HG03139 (cell line): ENCODE data around the gene GID4.
A peak's percentile ranks its signal among the peaks of the same experiment; 100 is the strongest.

Experiments
- ATAC-seq: cut with Tn5 transposase; IDR thresholded peaks from one replicate; pipeline ENCODE4 v1.9.1; 2021; ENCODE audit not compliant: unreplicated experiment

Gene GID4

GRCh38 chr17:18015593-18015992 is 23.6 kb upstream of the GID4 start:
- no peak for ATAC-seq

- ATAC-seq, result no peak
Observed at GRCh38 chr17:18016426-18016825, 22.8 kb upstream of the GID4 start.

GRCh38 chr17:18017958-18018357 is 21.2 kb upstream of the GID4 start:
- ATAC-seq, result no peak

DNA sequence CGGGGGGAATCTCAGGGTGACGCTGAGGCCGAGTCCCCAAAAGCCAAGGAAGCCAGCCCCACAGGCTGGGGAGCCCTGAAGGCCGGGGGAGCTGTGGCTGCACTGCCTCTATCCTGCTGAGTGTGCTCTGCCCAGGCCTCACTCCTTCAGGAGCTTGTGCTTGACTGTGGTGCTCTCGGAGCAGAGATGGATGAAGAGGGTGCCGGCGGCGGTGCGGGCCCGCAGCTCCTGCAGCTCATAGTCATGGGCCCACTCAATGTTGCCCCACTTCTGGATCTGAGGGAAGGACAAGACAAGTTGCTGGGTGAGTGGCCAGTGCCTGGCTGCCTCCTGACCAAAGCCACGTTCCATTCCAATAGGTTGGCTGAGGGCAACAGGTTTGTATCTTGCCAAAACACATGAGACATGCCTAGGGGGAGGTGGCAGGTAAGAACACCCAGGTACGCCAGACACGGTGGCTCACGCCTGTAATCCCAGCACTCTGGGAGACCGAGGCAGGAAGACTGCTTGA is 20.7 kb upstream of the GID4 start:
- no peak for ATAC-seq

- no peak for ATAC-seq
Observed at GRCh38 chr17:18019838-18020154, 19.4 kb upstream of the GID4 start.

GRCh38 chr17:18020971-18021370 is 18.2 kb upstream of the GID4 start:
- no peak for ATAC-seq

- ATAC-seq, result no peak
Observed at GRCh38 chr17:18021372-18021771, 17.8 kb upstream of the GID4 start.

DNA sequence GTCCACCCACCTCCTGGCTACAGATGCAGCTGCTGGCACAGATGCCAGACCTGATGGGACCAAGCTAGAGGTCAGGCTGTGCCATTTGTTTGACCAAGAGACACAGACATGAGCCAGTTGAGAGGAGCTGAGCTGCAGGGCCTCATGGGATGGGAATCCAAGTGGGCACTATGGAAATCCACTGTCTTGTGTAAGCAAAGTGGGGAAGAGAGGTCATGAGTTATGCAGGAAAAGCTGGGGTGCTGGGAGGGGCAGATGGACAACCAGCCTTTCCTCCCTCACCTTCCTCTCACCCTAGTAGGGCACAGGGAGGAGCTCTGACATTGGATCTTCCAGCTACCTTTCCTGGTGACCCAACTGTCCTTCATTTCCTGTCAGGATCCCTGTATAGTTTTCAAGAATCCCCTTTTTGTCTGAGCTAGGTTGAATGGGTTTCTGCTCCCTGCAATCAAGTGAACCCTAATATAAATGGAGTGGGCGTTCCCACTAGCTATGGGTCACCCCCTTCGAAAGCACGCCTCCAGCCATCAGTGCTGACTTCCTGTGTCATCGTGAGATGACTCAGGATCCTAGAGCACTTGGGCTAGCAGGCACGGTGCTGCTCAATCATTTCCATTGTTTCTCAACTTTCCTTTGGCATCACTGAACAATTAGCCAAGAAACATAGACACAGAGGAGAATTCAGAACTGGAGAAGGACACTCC is 13.8 kb upstream of the GID4 start:
- no peak for ATAC-seq

DNA sequence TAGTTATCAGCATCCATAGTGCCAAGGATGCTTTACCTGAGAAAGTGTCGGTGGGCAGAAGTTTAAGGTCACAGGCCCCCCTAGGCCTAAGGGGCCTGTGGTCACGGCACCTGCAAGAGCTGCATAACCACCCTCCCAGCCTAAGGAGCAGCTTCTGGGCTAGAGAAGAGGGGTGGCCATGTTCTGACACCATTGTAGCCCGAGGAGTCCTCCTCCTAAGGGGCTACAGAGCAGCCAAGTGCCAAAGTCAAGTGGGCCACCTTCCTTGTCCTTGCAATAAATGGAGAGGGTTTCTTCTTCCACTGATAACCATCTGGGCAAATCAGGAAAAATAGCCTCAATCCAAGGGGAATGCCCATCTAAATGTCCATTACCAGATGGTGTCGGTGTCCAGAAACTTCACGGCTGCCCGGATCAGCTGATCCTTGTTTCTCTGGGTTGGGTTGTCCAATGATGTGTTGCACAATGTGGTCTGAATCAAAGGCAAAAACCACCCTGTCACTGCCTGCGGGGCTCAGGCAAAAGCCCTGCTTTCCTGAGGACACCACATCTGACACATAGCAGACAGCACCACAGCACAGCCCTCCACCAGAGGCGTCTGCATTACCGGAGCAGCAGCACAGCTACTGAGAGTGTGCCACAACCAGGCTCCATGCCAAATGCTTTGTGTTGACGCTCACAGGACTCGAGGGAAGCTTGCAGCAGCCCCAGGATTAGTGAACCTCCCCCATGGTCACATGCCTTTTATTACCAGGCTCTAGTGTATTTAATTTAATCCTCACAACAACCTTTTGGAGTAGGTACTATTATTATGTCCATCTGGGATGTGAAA is 13.0 kb upstream of the GID4 start:
- no peak for ATAC-seq

DNA sequence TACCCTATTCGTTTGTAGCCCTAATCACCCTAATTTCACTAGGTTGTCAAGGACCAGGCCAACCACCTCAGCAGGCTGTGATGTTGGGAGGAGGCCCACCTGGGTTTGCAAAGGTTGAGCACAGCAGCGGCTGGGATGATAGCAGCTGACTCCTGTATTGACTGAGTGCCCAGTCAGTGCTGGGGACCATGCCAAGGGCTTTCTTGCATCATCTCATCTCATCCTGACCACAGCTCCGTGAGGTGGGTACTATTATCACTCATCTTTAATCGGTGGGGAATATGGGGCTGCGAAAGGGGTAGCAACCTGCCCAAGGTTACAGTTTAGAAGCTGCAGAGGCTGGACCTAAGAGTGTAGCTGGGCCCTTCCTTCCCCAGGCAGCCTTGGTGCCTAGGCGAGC is 11.9 kb upstream of the GID4 start:
- no peak for ATAC-seq

- no peak for ATAC-seq
Observed at GRCh38 chr17:18028114-18028951, 10.9 kb upstream of the GID4 start.

- ATAC-seq, result no peak
Observed at GRCh38 chr17:18028952-18029540, 10.2 kb upstream of the GID4 start.

DNA sequence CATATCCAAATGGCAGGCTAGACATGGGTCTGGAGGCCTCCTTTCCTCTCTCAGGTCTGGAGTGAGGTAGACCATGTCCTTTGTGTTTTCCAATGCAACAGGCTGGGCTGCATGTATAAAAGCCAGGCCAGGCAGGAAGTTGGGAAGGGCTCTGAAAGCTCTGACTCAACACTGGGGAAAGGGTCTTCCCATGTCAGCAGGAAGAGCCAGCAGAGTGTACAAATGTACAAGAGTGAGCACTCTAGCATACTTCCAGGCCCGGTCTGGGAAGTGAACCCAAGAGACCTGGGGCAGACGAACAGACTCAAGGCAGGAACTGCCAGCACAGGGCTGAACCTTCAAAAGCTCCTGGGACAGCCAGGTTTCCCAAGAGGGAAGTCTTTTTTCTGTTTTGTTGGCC is 7.3 kb upstream of the GID4 start:
- ATAC-seq, result no peak

DNA sequence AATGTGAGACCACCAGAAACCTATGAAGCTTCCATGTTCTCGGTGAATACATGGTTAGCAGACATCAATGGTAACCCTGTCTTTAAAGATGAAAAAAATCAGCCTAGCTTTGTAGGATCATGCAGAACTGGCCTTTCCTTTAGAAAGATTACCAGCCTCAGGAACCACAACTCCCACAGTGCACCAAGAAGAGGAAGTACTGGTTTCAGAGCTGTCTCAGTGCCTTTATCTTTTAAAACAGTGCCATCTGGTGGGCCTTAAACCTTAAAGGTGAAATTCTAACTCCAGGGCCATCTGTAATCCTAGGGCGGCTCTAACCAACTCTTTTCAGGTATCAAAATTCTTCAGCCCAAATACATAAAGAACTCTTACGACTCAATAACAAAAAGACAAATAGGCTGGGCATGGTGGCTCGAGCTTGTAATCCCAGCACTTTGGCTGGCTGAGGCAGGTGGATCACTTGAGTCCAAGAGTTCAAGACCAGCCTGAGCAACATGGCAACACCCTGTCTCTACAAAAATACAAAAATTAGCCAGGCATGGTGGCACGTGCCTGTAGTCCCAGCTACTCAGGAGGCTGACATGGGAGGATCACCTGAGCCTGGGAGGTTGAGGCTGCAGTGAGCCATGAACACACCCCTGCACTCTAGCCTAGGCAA is 5.6 kb upstream of the GID4 start:
- no peak for ATAC-seq

GRCh38 chr17:18035704-18036103 is 3.5 kb upstream of the GID4 start:
- ATAC-seq, result no peak

GRCh38 chr17:18037486-18037885 is 1.7 kb upstream of the GID4 start:
- no peak for ATAC-seq

DNA sequence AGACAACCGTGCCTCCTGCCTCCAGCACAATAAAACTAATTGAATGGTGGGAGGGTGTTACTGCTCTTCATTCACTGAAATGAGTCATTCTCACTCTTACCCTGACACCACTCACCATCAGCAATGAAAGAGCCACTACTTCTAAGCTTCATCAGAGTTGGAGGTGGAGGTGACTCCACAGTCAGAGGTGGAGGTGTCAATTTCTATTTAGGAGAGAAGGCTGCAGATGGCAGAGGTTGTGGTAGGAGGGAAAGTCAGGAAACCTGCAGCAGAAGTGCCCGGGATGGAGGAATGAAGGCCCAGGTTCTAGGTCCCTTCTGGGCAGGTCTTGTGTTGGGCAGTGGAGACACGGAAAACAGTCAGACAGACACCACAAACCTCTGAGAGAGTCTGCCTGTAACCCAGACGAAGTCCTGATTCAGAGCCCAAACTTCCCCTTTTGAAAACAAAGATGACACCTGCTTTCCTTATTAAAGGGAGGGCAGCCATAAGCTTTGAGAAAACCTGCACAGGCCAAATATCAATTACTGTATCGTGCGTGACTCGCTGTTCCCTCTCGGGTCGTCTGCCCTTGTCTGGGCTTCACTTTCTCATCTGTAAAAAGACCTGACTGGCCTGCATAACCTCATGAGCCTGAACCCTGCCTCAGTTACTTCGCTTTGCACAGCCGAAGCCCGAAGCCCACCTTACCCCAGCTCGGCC is 908 bp upstream of the GID4 start:
- no peak for ATAC-seq

GRCh38 chr17:18039535-18040260 is 490 bp downstream of the GID4 start:
- ATAC-seq, result peak; percentile 20

DNA sequence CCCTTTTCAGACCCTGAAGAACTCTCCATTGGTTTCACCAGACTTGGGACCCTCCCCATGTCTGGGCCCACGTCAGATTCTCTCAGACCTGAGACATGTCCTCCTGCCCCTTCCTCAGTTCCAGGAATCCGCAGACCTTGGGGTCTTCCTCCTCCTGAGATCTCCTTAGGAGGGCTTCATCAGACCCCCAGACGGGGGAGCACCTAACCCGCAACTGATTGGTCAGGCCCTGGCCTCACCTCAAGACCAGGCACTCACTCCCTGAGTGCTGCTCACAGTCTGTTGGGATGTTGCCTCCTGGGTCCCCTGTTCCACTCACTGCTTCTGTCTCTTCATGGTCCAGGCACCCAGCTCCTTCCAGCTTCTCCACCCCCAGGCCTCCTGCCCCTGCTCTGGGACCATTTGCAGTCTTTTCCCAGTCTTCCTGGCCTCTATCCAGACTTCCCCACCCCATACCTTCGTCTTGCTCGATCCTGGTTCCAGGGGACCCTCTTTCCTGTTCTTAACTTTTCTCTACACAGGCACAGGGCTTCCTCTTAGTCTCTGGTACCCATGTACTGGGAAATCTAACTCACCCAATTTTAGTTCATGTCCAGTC is 1.2 kb downstream of the GID4 start:
- no peak for ATAC-seq
